Measurements from ENCODE around the gene HPS6.
"Not testable (repeated sequence)": the region's sequence is repeated elsewhere in the genome, so short reads cannot be mapped to it uniquely, and the experiment has no call there.

HPS6 gene

DNA sequence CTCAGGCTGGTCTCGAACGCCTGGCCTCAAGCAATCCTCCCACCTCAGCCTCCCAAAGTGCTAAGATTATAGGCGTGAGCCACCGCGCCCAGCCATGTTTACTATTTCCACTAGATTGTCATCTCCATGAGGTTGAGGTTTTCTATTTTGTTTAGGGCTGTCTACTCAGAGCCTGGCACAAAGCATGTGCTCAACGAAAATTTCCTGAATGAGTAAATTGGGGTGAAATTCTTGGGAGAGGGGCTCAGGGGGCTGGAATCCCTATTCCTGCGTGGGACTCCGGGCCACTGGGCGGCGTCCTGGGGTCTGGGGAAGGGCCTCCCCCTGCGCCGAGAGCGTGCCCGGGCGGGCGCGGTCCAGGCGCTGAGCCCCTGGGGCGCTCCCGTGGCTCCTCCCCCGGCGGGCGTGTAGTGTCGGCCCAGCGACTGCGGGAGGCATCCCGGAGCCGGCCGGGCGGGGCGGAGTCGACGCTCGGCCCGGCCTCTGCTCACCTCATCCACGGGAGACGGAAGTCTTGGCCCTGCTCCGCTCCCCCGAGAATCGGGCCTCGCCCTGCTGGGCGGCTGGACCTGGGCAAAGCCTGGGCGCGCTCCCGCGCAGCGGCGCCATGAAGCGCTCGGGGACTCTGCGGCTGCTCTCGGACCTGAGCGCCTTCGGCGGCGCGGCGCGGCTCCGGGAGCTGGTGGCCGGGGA, at the start of gene HPS6:
TSS of gene HPS6 (plus strand) at position 482 of the 693 bp plus-strand sequence. CDS start at position 608, 126 bp downstream.
- peak; percentile 58 for DNase-seq

- DNase-seq = no peak
These were observed 48.7 kb upstream of the HPS6 start for GRCh38 chr10:102016416-102016815.

GRCh38 chr10:102017295-102017694, 47.9 kb upstream of the HPS6 start:
- no peak for DNase-seq

DNA sequence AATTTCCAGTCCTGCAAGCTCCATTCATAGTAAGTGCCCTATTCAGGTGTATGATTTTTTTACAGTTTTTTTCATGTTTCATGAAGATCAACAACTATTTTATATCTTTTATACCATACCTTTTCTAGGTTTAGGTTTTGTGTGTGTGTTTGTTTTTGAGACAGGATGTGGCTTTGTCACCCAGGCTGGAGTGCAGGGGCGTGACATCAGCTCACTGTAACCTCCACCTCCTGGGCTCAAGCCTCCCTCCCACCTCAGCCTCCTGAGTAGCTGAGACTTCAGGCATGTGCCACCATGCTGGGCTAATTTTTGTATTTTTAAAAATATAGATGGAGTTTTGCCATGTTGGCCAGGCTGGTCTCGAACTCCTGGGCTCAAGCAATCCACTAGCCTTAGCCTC, 44.2 kb upstream of the HPS6 start:
- no peak for DNase-seq

DNA sequence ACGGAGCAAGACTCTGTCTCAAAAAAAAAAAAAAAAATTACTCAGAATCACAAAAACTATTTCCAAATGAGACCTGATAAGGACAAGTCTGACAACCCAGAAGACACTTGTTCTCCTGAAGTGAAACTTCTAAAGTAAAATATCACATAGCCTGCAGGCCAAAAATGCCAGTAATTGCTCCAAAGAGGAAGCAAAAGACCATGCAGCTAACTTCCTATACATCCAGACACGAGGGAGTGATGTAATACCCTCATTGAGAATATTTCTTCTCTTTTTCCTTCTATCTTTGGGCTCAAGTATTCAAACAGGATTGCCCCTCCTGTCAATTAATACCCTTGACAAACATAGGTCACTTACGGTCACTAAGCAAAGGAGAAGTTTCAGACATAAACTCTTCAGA, 40.4 kb upstream of the HPS6 start:
- no peak for DNase-seq

GRCh38 chr10:102027261-102027660, 37.9 kb upstream of the HPS6 start:
- DNase-seq = no peak

DNA sequence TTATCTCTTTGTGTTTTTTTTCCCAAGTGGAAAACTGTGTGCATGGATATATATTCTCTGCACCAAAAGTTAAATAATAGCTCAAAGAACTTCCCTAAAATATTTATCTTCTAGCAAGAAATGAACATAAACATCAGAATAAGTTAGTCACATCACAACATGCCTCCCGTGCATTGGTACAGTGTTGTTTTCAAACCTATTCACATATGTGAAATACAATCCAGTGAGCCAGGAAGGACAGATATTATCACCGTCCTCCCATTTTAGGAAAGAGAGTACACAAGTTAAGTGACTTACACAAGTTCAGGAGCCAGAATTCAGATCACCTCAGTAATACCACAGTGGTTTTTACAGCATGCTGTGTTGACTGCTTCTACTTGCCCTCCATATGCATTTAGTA, 31.4 kb upstream of the HPS6 start:
- DNase-seq = no peak

DNA sequence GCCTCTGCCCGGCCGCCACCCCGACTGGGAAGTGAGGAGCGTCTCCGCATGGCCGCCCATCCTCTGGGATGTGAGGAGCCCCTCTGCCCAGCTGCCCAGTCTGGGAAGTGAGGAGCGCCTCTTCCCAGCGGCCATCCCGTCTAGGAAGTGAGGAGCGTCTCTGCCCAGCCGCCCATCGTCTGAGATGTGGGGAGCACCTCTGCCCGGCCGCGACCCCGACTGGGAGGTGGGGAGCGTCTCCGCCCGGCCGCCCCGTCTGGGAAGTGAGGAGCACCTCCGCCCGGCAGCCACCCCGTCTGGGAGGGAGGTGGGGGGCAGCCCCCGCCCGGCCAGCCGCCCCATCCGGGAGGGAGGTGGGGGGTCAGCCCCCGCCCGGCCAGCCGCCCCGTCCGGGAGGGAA, 29.3 kb upstream of the HPS6 start:
- not testable (repeated sequence) for DNase-seq

DNA sequence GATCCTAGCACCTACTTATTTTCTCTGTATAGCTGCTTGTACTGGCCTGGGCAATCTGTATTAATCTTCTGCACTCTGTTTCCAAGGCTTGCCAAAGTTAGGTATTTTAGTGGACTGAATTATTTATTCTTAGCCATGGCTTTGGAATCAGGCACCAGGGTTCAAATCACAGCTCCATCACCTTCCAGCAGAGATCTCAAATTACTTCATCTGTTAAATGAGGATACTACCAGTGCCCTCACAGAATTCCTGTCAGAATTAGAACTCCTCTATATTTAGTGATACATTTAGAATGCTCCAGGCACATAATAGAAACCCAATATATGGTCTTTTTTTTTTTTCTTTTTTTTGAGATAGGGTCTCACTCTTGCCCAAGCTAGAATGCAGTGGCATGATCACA, 26.7 kb upstream of the HPS6 start:
- no peak for DNase-seq

- no peak for DNase-seq
These were observed 24.7 kb upstream of the HPS6 start for GRCh38 chr10:102040305-102041050.

DNA sequence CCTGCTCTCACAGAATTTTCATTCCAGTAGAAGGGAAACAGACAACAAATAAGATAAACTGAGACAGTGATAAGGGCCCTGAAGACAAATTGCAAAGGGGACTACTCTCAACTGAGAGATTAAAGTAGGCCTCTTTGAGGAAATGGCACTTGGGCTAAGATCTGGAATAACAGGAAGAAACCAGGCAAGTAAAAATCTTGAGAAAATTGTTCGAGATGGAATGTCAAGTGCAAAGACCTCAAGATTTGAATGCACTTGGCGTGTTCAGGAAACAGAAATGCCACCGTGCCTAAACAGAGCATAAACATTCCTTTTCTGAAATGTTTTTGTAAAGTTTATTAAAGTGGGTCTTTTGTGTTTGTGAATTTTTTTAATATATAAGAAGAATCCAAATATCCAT, 19.9 kb upstream of the HPS6 start:
- DNase-seq = no peak

DNA sequence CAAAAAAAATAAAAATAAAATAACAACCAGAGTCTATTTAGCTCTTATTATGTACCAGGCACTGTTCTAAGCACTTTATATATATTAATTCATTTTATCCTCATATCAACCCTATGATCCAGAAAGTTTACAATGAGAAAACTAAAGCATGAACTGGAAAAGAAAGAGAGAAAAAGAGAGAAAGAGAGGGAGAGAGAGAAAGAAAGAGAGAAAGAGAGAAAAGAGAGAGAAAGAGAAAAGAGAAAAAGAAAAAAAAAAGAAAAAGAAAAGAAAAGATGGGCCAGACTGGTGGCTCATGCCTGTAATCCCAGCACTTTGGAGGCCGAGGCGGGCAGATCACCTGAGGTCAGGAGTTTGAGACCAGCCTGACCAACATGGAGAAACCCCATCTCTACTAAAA, 19.1 kb upstream of the HPS6 start:
- DNase-seq = no peak

GRCh38 chr10:102054881-102055646, 10.1 kb upstream of the HPS6 start:
- DNase-seq = not testable (repeated sequence)

GRCh38 chr10:102055647-102056419, 9.3 kb upstream of the HPS6 start, which contains the start of gene ARMH3:
Gene ARMH3 (minus strand): TSS chr10:102056173. CDS start chr10:102040114, 16,059 bp downstream.
- DNase-seq = peak; percentile 86

GRCh38 chr10:102059987-102060386, 5.2 kb upstream of the HPS6 start:
- DNase-seq = no peak

GRCh38 chr10:102064503-102064867, 664 bp upstream of the HPS6 start:
- DNase-seq = no peak

- no peak for DNase-seq
These were observed 631 bp downstream of the HPS6 start for GRCh38 chr10:102065561-102066398.

GRCh38 chr10:102066399-102067088, 1.4 kb downstream of the HPS6 start:
- no peak for DNase-seq

GRCh38 chr10:102067091-102067916, 2.2 kb downstream of the HPS6 start:
- DNase-seq = no peak

GRCh38 chr10:102068216-102068615, 3.1 kb downstream of the HPS6 start:
- DNase-seq = peak; percentile 48

Measured in COR-L47 (cell line).